HCT116 (cell line): ENCODE measurements around the gene FFAR4. TPM values are rescaled to one million over a fixed set of nuclear protein-coding genes. Genes with fewer than 3 reads are reported as not detected.

Source experiments
- ATAC-seq: fragments of 200-7000 bp; cut with Tn5 transposase; 2 replicates; pipeline ENCODE4 v1.9.1; 2020; ENCODE audit warnings: mild to moderate bottlenecking, moderate library complexity
- BruUV-seq: library from RNA; stranded (reverse); fragments of 400-500 nt; replicated peaks from 2 replicates; lab custom pipeline; 2021; lab: Mats Ljungman, UMichigan
- CTCF ChIA-PET: fragments of 300-600 bp; sonication (Branson Sonifier 250); formaldehyde crosslinking; loops from one replicate; lab custom pipeline; 2021; ENCODE audit warnings: antibody characterized with exemption; lab: Charles Lee
- POLR2A ChIA-PET: fragments of 300-600, 350-600 bp; sonication (Branson Sonifier 250); formaldehyde crosslinking; loops from one replicate; lab custom pipeline; 2021; ENCODE audit warnings: antibody characterized with exemption; lab: Charles Lee
- RAD21 ChIA-PET, 2 experiments: fragments of 300-600 bp; sonication (Branson Sonifier 250); formaldehyde crosslinking; loops; one replicate each; lab custom pipeline; 2023; ENCODE audit warnings: low total read pairs in 2 of 2; ENCODE audit not compliant: uncharacterized antibody in 2 of 2, unreplicated experiment in 2 of 2, low non-redundant PET in 1 of 2; lab: Charles Lee
- DNase-seq: peaks from one replicate; pipeline ENCODE4 v3.0.0-alpha.2; 2010; ENCODE audit warnings: low read depth, low spot score
- H2AFZ ChIP-seq: fragments of 200-600 bp; shearing (Covaris generic), sonication (generic); 2 replicates; pipeline ENCODE4 v1.6.1; 2017; ENCODE audit warnings: low read depth, mixed run types, mixed read lengths, antibody characterized with exemption, low read length; ENCODE audit not compliant: poor library complexity, severe bottlenecking
- H3K27ac ChIP-seq: 2 replicates; pipeline ENCODE4 v1.5.1; 2012; ENCODE audit warnings: low read depth, low read length
- H3K27me3 ChIP-seq: fragments of 200-600 bp; sonication (generic); 2 replicates; pipeline ENCODE4 v1.6.1; 2016; ENCODE audit warnings: mixed run types, low read length, mixed read lengths; ENCODE audit not compliant: insufficient read depth
- H3K36me3 ChIP-seq, 2 experiments: fragments of 200-500 bp in 1 of 2; fragments of 200-600 bp in 1 of 2; sonication (Bioruptor generic) in 1 of 2; sonication (generic) in 1 of 2; 2 replicates each; pipeline versions ENCODE4 v1.5.1 to v1.6.1; 2014 to 2016; ENCODE audit warnings: low read length in 2 of 2, inconsistent platforms in 1 of 2, mixed read lengths in 1 of 2, mixed run types in 1 of 2; ENCODE audit not compliant: insufficient read depth in 2 of 2, control insufficient read depth in 1 of 2
- H3K4me1 ChIP-seq, 2 experiments: fragments of 200-600 bp in 1 of 2; sonication (generic) in 1 of 2; 2 replicates each; pipeline versions ENCODE4 v1.5.1 to v1.6.1; 2012 to 2017; ENCODE audit warnings: low read length in 2 of 2, inconsistent platforms in 1 of 2, mild to moderate bottlenecking in 1 of 2, mixed read lengths in 1 of 2, mixed run types in 1 of 2, moderate library complexity in 1 of 2; ENCODE audit not compliant: insufficient read depth in 2 of 2, control insufficient read depth in 1 of 2
- H3K4me2 ChIP-seq: fragments of 200-600 bp; sonication (generic); 2 replicates; pipeline ENCODE4 v1.6.1; 2017; ENCODE audit warnings: mixed run types, low read length, mixed read lengths
- H3K4me3 ChIP-seq, 2 experiments: fragments of 200-600 bp in 1 of 2; sonication (generic) in 1 of 2; replicated peaks in 1 of 2; 2 replicates each; pipeline ENCODE4 v1.5.1; 2011 to 2016; ENCODE audit warnings: low read length in 2 of 2, control low read depth in 1 of 2, low read depth in 1 of 2, mild to moderate bottlenecking in 1 of 2, mixed read lengths in 1 of 2, mixed run types in 1 of 2
- H3K79me2 ChIP-seq: fragments of 200-600 bp; sonication (generic); 2 replicates; pipeline ENCODE4 v1.6.1; 2017; ENCODE audit warnings: mild to moderate bottlenecking, mixed run types, low read length, moderate library complexity, mixed read lengths; ENCODE audit not compliant: insufficient read depth
- H3K9ac ChIP-seq: fragments of 200-600 bp; sonication (generic); 2 replicates; pipeline ENCODE4 v1.6.1; 2016; ENCODE audit warnings: low read length, mixed read lengths
- H3K9me2 ChIP-seq: fragments of 200-600 bp; sonication (generic), shearing (Covaris generic); 2 replicates; pipeline ENCODE4 v1.6.1; 2017; ENCODE audit warnings: mixed run types, mild to moderate bottlenecking, moderate library complexity; ENCODE audit not compliant: insufficient read depth
- H3K9me3 ChIP-seq, 2 experiments: fragments of 200-500 bp in 1 of 2; fragments of 200-600 bp in 1 of 2; sonication (Bioruptor generic) in 1 of 2; sonication (generic) in 1 of 2; 2 replicates each; pipeline ENCODE4 v1.6.1; 2014 to 2017; ENCODE audit warnings: low read length in 2 of 2, mixed read lengths in 2 of 2, inconsistent platforms in 1 of 2, low read depth in 1 of 2, mild to moderate bottlenecking in 1 of 2, mixed run types in 1 of 2, moderate library complexity in 1 of 2; ENCODE audit not compliant: control insufficient read depth in 1 of 2, insufficient read depth in 1 of 2
- H4K20me1 ChIP-seq: fragments of 200-600 bp; sonication (generic), shearing (Covaris generic); 2 replicates; pipeline ENCODE4 v1.6.1; 2017; ENCODE audit warnings: mixed run types, mild to moderate bottlenecking, moderate library complexity; ENCODE audit not compliant: insufficient read depth
- CBX3 ChIP-seq: IDR thresholded peaks from 2 replicates; pipeline ENCODE4 v1.6.1; 2012; ENCODE audit warnings: low read depth
- CEBPB ChIP-seq: IDR thresholded peaks from 2 replicates; pipeline ENCODE4 v1.6.1; 2012; ENCODE audit warnings: low read depth
- ELF1 ChIP-seq: IDR thresholded peaks from 2 replicates; pipeline ENCODE4 v1.6.1; 2012; ENCODE audit warnings: low read depth, borderline replicate concordance
- EZH2phosphoT487 ChIP-seq: fragments of 200-600 bp; IDR thresholded peaks from 2 replicates; pipeline ENCODE4 v1.6.1; 2018; ENCODE audit warnings: antibody characterized with exemption, borderline replicate concordance
- JUND ChIP-seq: IDR thresholded peaks from 2 replicates; pipeline ENCODE4 v1.6.1; 2012
- MAX ChIP-seq: IDR thresholded peaks from 2 replicates; pipeline ENCODE4 v1.6.1; 2012
- POLR2A ChIP-seq: IDR thresholded peaks from 2 replicates; pipeline ENCODE4 v1.7.0; 2011; ENCODE audit warnings: borderline replicate concordance; ENCODE audit not compliant: insufficient read depth, insufficient read length; ENCODE audit errors: extremely low read depth
- POLR2AphosphoS5 ChIP-seq: IDR thresholded peaks from 2 replicates; pipeline ENCODE4 v1.6.1; 2011; ENCODE audit warnings: mild to moderate bottlenecking, low read depth, low read length, moderate library complexity
- SIN3A ChIP-seq: IDR thresholded peaks from 2 replicates; pipeline ENCODE4 v1.6.1; 2012; ENCODE audit warnings: low read depth
- SRF ChIP-seq: IDR thresholded peaks from 2 replicates; pipeline ENCODE4 v1.6.1; 2012; ENCODE audit warnings: low read depth
- TCF7L2 ChIP-seq: IDR thresholded peaks from 2 replicates; pipeline ENCODE4 v1.7.0; 2011; ENCODE audit warnings: borderline replicate concordance, inconsistent platforms; ENCODE audit not compliant: insufficient read depth, insufficient read length; ENCODE audit errors: extremely low read depth
- ZFX ChIP-seq: fragments of 450-650 bp; IDR thresholded peaks from 2 replicates; pipeline ENCODE4 v1.6.1; 2017
- ZNF274 ChIP-seq: fragments of 200-500 bp; sonication (Bioruptor generic); IDR thresholded peaks from 2 replicates; pipeline ENCODE4 v1.6.1; 2014; ENCODE audit warnings: mild to moderate bottlenecking, low read depth, low read length, inconsistent platforms
- intact Hi-C: fragments of 100-400 bp; cut with micrococcal nuclease; formaldehyde crosslinking; loops from 2 replicates; pipeline ENCODE4 v1.10.0; 2022
- total RNA-seq: library from RNA; stranded (reverse); gene quantifications from one replicate; pipeline ENCODE4 v1.2.1, GENCODE V29; 2021; ENCODE audit not compliant: unreplicated experiment

The FFAR4 gene
- total RNA-seq, 1 experiment from 2014 or later = not detected

GRCh38 chr10:93565446-93565845, 1.0 kb upstream of the FFAR4 start:
- ATAC-seq = no peak
- no peak overlapping the region for H3K4me3 ChIP-seq
- TF ChIP-seq EZH2phosphoT487 = no peak
- TF ChIP-seq, all 23 proteins: peak for 0
- H3K4me2 ChIP-seq = no peak overlapping the region
- H3K27me3 ChIP-seq = no peaks in the 10 kb centered on the region
- no peaks in the 10 kb centered on the region for H3K36me3 ChIP-seq
- no TSS peak for BruUV-seq
- no peak overlapping the region for H3K27ac ChIP-seq
- no peaks in the 10 kb centered on the region for H3K79me2 ChIP-seq
- no peak overlapping the region for H3K9ac ChIP-seq
- DNase-seq = no peak
- POLR2A ChIA-PET = no interaction called here
- H4K20me1 ChIP-seq = no peaks in the 10 kb centered on the region
- no peaks in the 10 kb centered on the region for H3K4me1 ChIP-seq
- RAD21 ChIA-PET = no interaction called here
- intact Hi-C loops = no loop called here
- H3K9me2 ChIP-seq = no peaks in the 10 kb centered on the region
- CTCF ChIA-PET = interaction anchor here (1.6 kb wide), 1 partner anchor 11 kb away, joined by 6 read pairs; no protein-coding TSS in a partner anchor
- H3K9me3 ChIP-seq = no peaks in the 10 kb centered on the region
- H2AFZ ChIP-seq = no peak overlapping the region

GRCh38 chr10:93567277-93568104, 1.0 kb downstream of the FFAR4 start:
- TF ChIP-seq POLR2A (no peak), ELF1 (no peak), TCF7L2 (no peak), ZFX (no peak), JUND (no peak), ZNF274 (no peak), EZH2phosphoT487 (no peak), POLR2AphosphoS5 (no peak), MAX (no peak), SIN3A (no peak), CEBPB (no peak), SRF (no peak), CBX3 (no peak)
- no peaks in the 10 kb centered on the region for H3K9me3 ChIP-seq
- no peak overlapping the region for H3K9ac ChIP-seq
- intact Hi-C loops = no loop called here
- no peak overlapping the region for H3K27ac ChIP-seq
- POLR2A ChIA-PET = no interaction called here
- H3K36me3 ChIP-seq = no peaks in the 10 kb centered on the region
- ATAC-seq = no peak
- H3K9me2 ChIP-seq = no peaks in the 10 kb centered on the region
- H3K4me2 ChIP-seq = no peak overlapping the region
- H2AFZ ChIP-seq = no peak overlapping the region
- DNase-seq = no peak
- no peaks in the 10 kb centered on the region for H3K4me1 ChIP-seq
- no peaks in the 10 kb centered on the region for H3K27me3 ChIP-seq
- RAD21 ChIA-PET = no interaction called here
- H4K20me1 ChIP-seq = no peaks in the 10 kb centered on the region
- H3K79me2 ChIP-seq = no peaks in the 10 kb centered on the region
- CTCF ChIA-PET = interaction anchor here (1.3 kb wide), 1 partner anchor 13 kb away, joined by 7 read pairs; no protein-coding TSS in a partner anchor
- H3K4me3 ChIP-seq = no peak overlapping the region
- BruUV-seq = no TSS peak
